Panc1 (cell line): ENCODE measurements around the gene AACS. TPM values are rescaled to one million over a fixed set of nuclear protein-coding genes. Genes with fewer than 3 reads are reported as not detected.

Experiments
- ATAC-seq: fragments of 200-7000 bp; cut with Tn5 transposase; 2 replicates; pipeline ENCODE4 v1.9.1; 2020; ENCODE audit warnings: mild to moderate bottlenecking, moderate library complexity
- BruUV-seq: library from RNA; stranded (reverse); fragments of 400-500 nt; replicated peaks from 2 replicates; lab custom pipeline; 2021; lab: Mats Ljungman, UMichigan
- CTCF ChIA-PET: fragments of 300-600 bp; sonication (Branson Sonifier 250); formaldehyde crosslinking; loops from one replicate; lab custom pipeline; 2022; ENCODE audit warnings: antibody characterized with exemption; lab: Charles Lee
- POLR2A ChIA-PET: fragments of 300-600 bp; sonication (Branson Sonifier 250); formaldehyde crosslinking; loops from one replicate; lab custom pipeline; 2022; ENCODE audit warnings: antibody characterized with exemption; lab: Charles Lee
- DNase-seq: peaks from one replicate; pipeline ENCODE4 v3.0.0-alpha.2; 2010; ENCODE audit warnings: low read depth, low spot score
- H3K27ac ChIP-seq: 2 replicates; pipeline ENCODE4 v1.5.1; 2011; ENCODE audit warnings: mild to moderate bottlenecking, low read length, inconsistent platforms
- H3K27me3 ChIP-seq: fragments of 200-500 bp; sonication (Bioruptor generic); 2 replicates; pipeline ENCODE4 v1.6.0; 2014; ENCODE audit warnings: low read length, inconsistent platforms; ENCODE audit not compliant: control insufficient read depth, insufficient read depth
- H3K36me3 ChIP-seq: fragments of 200-500 bp; sonication (Bioruptor generic); 2 replicates; pipeline ENCODE4 v1.5.1; 2014; ENCODE audit warnings: inconsistent platforms, mild to moderate bottlenecking, low read length, moderate library complexity; ENCODE audit not compliant: control insufficient read depth, insufficient read depth
- H3K4me1 ChIP-seq: 2 replicates; pipeline ENCODE4 v1.5.1; 2011; ENCODE audit warnings: inconsistent platforms, mild to moderate bottlenecking, low read length, moderate library complexity; ENCODE audit not compliant: control insufficient read depth, insufficient read depth
- H3K4me3 ChIP-seq, 2 experiments: 2 replicates each; pipeline ENCODE4 v1.5.1; 2011 to 2012; ENCODE audit warnings: low read depth in 2 of 2, low read length in 2 of 2, mild to moderate bottlenecking in 2 of 2, inconsistent platforms in 1 of 2, moderate library complexity in 1 of 2
- H3K9me3 ChIP-seq: fragments of 200-500 bp; sonication (Bioruptor generic); 2 replicates; pipeline ENCODE4 v1.5.1; 2014; ENCODE audit warnings: low read depth, mild to moderate bottlenecking, inconsistent platforms, low read length, moderate library complexity; ENCODE audit not compliant: control insufficient read depth, insufficient read depth
- CTCF ChIP-seq: fragments of 450-650 bp; IDR thresholded peaks from 2 replicates; pipeline ENCODE4 v1.5.1; 2017; ENCODE audit warnings: mild to moderate bottlenecking
- POLR2AphosphoS5 ChIP-seq: IDR thresholded peaks from 2 replicates; pipeline ENCODE4 v1.6.1; 2012; ENCODE audit warnings: mild to moderate bottlenecking, low read depth, low read length, moderate library complexity
- REST ChIP-seq, 2 experiments: IDR thresholded peaks; 2 replicates each; pipeline ENCODE4 v1.6.1; 2011 to 2012; ENCODE audit warnings: low read depth in 2 of 2, control low read depth in 1 of 2, low read length in 1 of 2, mild to moderate bottlenecking in 1 of 2, moderate library complexity in 1 of 2; ENCODE audit not compliant: insufficient read depth in 1 of 2
- SIN3A ChIP-seq: IDR thresholded peaks from 2 replicates; pipeline ENCODE4 v1.6.1; 2012; ENCODE audit warnings: low read depth, mild to moderate bottlenecking, low read length, moderate library complexity, borderline replicate concordance; ENCODE audit not compliant: insufficient read depth
- TCF7L2 ChIP-seq: IDR thresholded peaks from 2 replicates; pipeline ENCODE4 v1.6.1; 2011; ENCODE audit warnings: mild to moderate bottlenecking, low read depth, low read length, inconsistent platforms
- in situ Hi-C: cut with HindIII; loops from 2 replicates; pipeline ENCODE4 v1.10.0; 2016; ENCODE audit warnings: low sequenced_read_pairs, low pct_unique_long_range_greater_than_20kb
- intact Hi-C: fragments of 100-400 bp; cut with micrococcal nuclease; formaldehyde crosslinking; loops from one replicate; pipeline ENCODE4 v1.10.0; 2022; ENCODE audit not compliant: unreplicated experiment
- total RNA-seq: library from RNA; stranded (reverse); gene quantifications from one replicate; pipeline ENCODE4 v1.2.1, GENCODE V29; 2021; ENCODE audit not compliant: unreplicated experiment

Gene AACS
- total RNA-seq, 1 experiment from 2014 or later: 34.7 TPM

- no peak for DNase-seq
- H3K4me3 ChIP-seq: no peak overlapping the region
- H3K36me3 ChIP-seq: no peaks in the 10 kb centered on the region
- no peaks in the 10 kb centered on the region for H3K27me3 ChIP-seq
- TF ChIP-seq POLR2AphosphoS5 (no peak), REST (IDR thresholded peaks at IDR 0.05; ENCODE audit: insufficient read depth in 1 of 2, low read depth in 2 of 2, low read length in 1 of 2) (no peak), TCF7L2 (no peak), CTCF (no peak), SIN3A (no peak)
- in situ Hi-C loops (no loop called here), intact Hi-C loops (no loop called here)
- H3K27ac ChIP-seq: no peak overlapping the region
- no peaks in the 10 kb centered on the region for H3K4me1 ChIP-seq
- CTCF ChIA-PET: no interaction called here
- ATAC-seq: no peak
- POLR2A ChIA-PET: no interaction called here
- H3K9me3 ChIP-seq: no peaks in the 10 kb centered on the region
- BruUV-seq: no TSS peak
Measured at GRCh38 chr12:125076103-125076502, 10.9 kb downstream of the AACS start.

- in situ Hi-C loops: no loop called here
Measured at GRCh38 chr12:125079084-125079483, 13.8 kb downstream of the AACS start.

More at GRCh38 chr12:125079084-125079483, 13.8 kb downstream of the AACS start:
- TF ChIP-seq CTCF (no peak), REST (IDR thresholded peaks at IDR 0.05; ENCODE audit: insufficient read depth in 1 of 2, low read depth in 2 of 2, low read length in 1 of 2) (no peak), POLR2AphosphoS5 (no peak), SIN3A (no peak), TCF7L2 (no peak)
- Histone ChIP-seq H3K27ac (no peak overlapping the region), H3K36me3 (no peaks in the 10 kb centered on the region), H3K27me3 (no peaks in the 10 kb centered on the region), H3K4me1 (no peaks in the 10 kb centered on the region), H3K9me3 (no peaks in the 10 kb centered on the region), H3K4me3 (no peak overlapping the region)
- DNase-seq (no peak), ATAC-seq (no peak)
- ChIA-PET POLR2A (interaction anchor here (0.6 kb wide), 1 partner anchor 170 kb away, joined by 8 read pairs; no protein-coding TSS in a partner anchor), CTCF (no interaction called here)
- no TSS peak for BruUV-seq
- intact Hi-C loops: no loop called here
